CD4-positive, alpha-beta T cell (primary cell): ENCODE measurements around the gene CENPP. TPM values are rescaled to one million over a fixed set of nuclear protein-coding genes. Genes with fewer than 3 reads are reported as not detected.

Experiments used
- ATAC-seq: fragments of 200-7000 bp; cut with Tn5 transposase; one replicate; pipeline ENCODE4 v1.10.0; 2022; ENCODE audit warnings: mild to moderate bottlenecking; ENCODE audit not compliant: poor library complexity
- CTCF ChIA-PET: fragments of 350-600 bp; sonication (Branson Sonifier 250); formaldehyde crosslinking; loops from one replicate; lab custom pipeline; 2021; ENCODE audit warnings: antibody characterized with exemption, inconsistent platforms; lab: Charles Lee
- POLR2A ChIA-PET: fragments of 350-600 bp; sonication (Branson Sonifier 250); formaldehyde crosslinking; loops from one replicate; lab custom pipeline; 2021; ENCODE audit warnings: antibody characterized with exemption, inconsistent platforms; lab: Charles Lee
- DNase-seq, 14 experiments: peaks; one replicate each; pipeline ENCODE4 v3.0.0-alpha.2; 2013 to 2020; ENCODE audit warnings: mixed read lengths in 2 of 14
- H3K27ac ChIP-seq, 2 donors: one replicate each; pipeline versions ENCODE4 v1.5.1 to v1.7.0; 2013; ENCODE audit warnings: low read length in 2 of 2, low read depth in 1 of 2, mild to moderate bottlenecking in 1 of 2
- H3K27me3 ChIP-seq, 2 experiments: 1 replicate in 1 of 2; 2 replicates in 1 of 2; pipeline versions ENCODE4 v1.6.1 to v1.7.0; 2013; ENCODE audit warnings: low read length in 2 of 2, control low read depth in 1 of 2, mild to moderate bottlenecking in 1 of 2, moderate library complexity in 1 of 2; ENCODE audit not compliant: insufficient read depth in 2 of 2, control insufficient read depth in 1 of 2
- H3K36me3 ChIP-seq: one replicate; pipeline ENCODE4 v1.6.1; 2013; ENCODE audit warnings: low read length, control low read depth; ENCODE audit not compliant: insufficient read depth
- H3K4me1 ChIP-seq: one replicate; pipeline ENCODE4 v1.6.1; 2013; ENCODE audit warnings: low read length, control low read depth; ENCODE audit not compliant: insufficient read depth
- H3K4me3 ChIP-seq: one replicate; pipeline ENCODE4 v1.5.1; 2013; ENCODE audit warnings: mild to moderate bottlenecking, low read length, moderate library complexity
- H3K9me3 ChIP-seq, 2 experiments: 1 replicate in 1 of 2; 2 replicates in 1 of 2; pipeline versions ENCODE4 v1.6.1 to v1.7.0; 2013; ENCODE audit warnings: low read length in 2 of 2, mild to moderate bottlenecking in 2 of 2, control low read depth in 1 of 2, moderate library complexity in 1 of 2; ENCODE audit not compliant: control insufficient read depth in 1 of 2, insufficient read depth in 1 of 2
- H3K27ac Mint-ChIP-seq: one replicate; pipeline ENCODE4 v1.8.0; 2020; ENCODE audit warnings: mixed read lengths
- H3K27me3 Mint-ChIP-seq: one replicate; pipeline ENCODE4 v1.8.0; 2021; ENCODE audit warnings: mixed read lengths
- H3K36me3 Mint-ChIP-seq: one replicate; pipeline ENCODE4 v1.8.0; 2021; ENCODE audit warnings: low read depth, mixed read lengths
- H3K4me1 Mint-ChIP-seq: one replicate; pipeline ENCODE4 v1.8.0; 2021; ENCODE audit warnings: low read depth, mixed read lengths
- H3K4me3 Mint-ChIP-seq: one replicate; pipeline ENCODE4 v1.8.0; 2020; ENCODE audit warnings: mild to moderate bottlenecking, mixed read lengths
- H3K9me3 Mint-ChIP-seq: one replicate; pipeline ENCODE4 v1.8.0; 2020; ENCODE audit warnings: mixed read lengths
- CTCF ChIP-seq: fragments of 200-600 bp; IDR thresholded peaks from one replicate; pipeline ENCODE4 v1.8.0; 2022; ENCODE audit warnings: antibody characterized with exemption, mild to moderate bottlenecking
- intact Hi-C, 2 experiments: fragments of 100-400 bp; cut with DNase I in 1 of 2; cut with micrococcal nuclease in 1 of 2; formaldehyde crosslinking; loops; one replicate each; pipeline versions ENCODE4 v1.15.1 to v1.9.0; 2023 to 2025; cut with DNase I, micrococcal nuclease
- total RNA-seq, 174 experiments: library from RNA in 2 of 174; stranded (reverse) in 2 of 174; gene quantifications; one replicate each; pipeline ENCODE4 v1.2.3 and lab custom pipeline; 2021 to 2026

CENPP gene
- total RNA-seq, 2 experiments from 2014 or later: 4.8 TPM

GRCh38 chr9:92295827-92296258 is 29.9 kb upstream of the CENPP start:
- H3K9me3 Mint-ChIP-seq: no peaks in the 10 kb centered on the region
- peaks cover 53% of the 10 kb centered on the region for H3K36me3 Mint-ChIP-seq
- intact Hi-C loops: loop anchor here in 1 of 2 experiments (10.0 kb wide), 5 partner anchors 469 to 1959 kb away; partner anchors contain the start of genes BICD2, FAM120A, FAM120AOS and ZNF169

GRCh38 chr9:92297611-92298010 is 28.1 kb upstream of the CENPP start:
- Histone ChIP-seq H3K27ac (peak overlapping the region; percentile 53 to 76), H3K27me3 (no peaks in the 10 kb centered on the region), H3K36me3 (peaks cover 56% of the 10 kb centered on the region), H3K4me3 (peak overlapping the region; percentile 37), H3K4me1 (peaks cover 15% of the 10 kb centered on the region), H3K9me3 (no peaks in the 10 kb centered on the region)
- no peak for ATAC-seq
- no peaks in the 10 kb centered on the region for H3K9me3 Mint-ChIP-seq
- TF ChIP-seq CTCF: no peak
- DNase-seq: peak in 2 of 14 experiments; percentile 20 to 63
- intact Hi-C loops: loop anchor here in 1 of 2 experiments (10.0 kb wide), 5 partner anchors 467 to 1957 kb away; partner anchors contain the start of genes BICD2, FAM120A, FAM120AOS and ZNF169
- H3K27me3 Mint-ChIP-seq: no peaks in the 10 kb centered on the region
- H3K4me3 Mint-ChIP-seq: peak overlapping the region; percentile 82
- ChIA-PET CTCF (no interaction called here), POLR2A (no interaction called here)
- H3K36me3 Mint-ChIP-seq: peaks cover 69% of the 10 kb centered on the region
- H3K4me1 Mint-ChIP-seq: peaks cover 39% of the 10 kb centered on the region
- H3K27ac Mint-ChIP-seq: peak overlapping the region; percentile 86

More at GRCh38 chr9:92295827-92296258, 29.9 kb upstream of the CENPP start:
- ChIA-PET POLR2A (no interaction called here), CTCF (no interaction called here)
- Histone ChIP-seq H3K4me1 (peaks cover 25% of the 10 kb centered on the region), H3K4me3 (no peak overlapping the region), H3K27me3 (no peaks in the 10 kb centered on the region), H3K9me3 (no peaks in the 10 kb centered on the region), H3K27ac (no peak overlapping the region), H3K36me3 (peaks cover 38% of the 10 kb centered on the region)
- H3K27me3 Mint-ChIP-seq: no peaks in the 10 kb centered on the region
- TF ChIP-seq CTCF: no peak
- H3K27ac Mint-ChIP-seq: peak overlapping the region; percentile 86
- DNase-seq (peak in 1 of 14 experiments; percentile 5), ATAC-seq (no peak)
- peaks cover 54% of the 10 kb centered on the region for H3K4me1 Mint-ChIP-seq
- peak overlapping the region; percentile 52 for H3K4me3 Mint-ChIP-seq

GRCh38 chr9:92298036-92298435 is 27.7 kb upstream of the CENPP start:
- peak overlapping the region; percentile 82 for H3K4me3 Mint-ChIP-seq
- H3K9me3 Mint-ChIP-seq: no peaks in the 10 kb centered on the region
- intact Hi-C loops: loop anchor here in 1 of 2 experiments (10.0 kb wide), 5 partner anchors 467 to 1957 kb away; partner anchors contain the start of genes BICD2, FAM120A, FAM120AOS and ZNF169
- peaks cover 12% of the 10 kb centered on the region for H3K4me1 ChIP-seq
- no peaks in the 10 kb centered on the region for H3K27me3 Mint-ChIP-seq
- peak overlapping the region; percentile 53 to 76 for H3K27ac ChIP-seq
- H3K27me3 ChIP-seq: no peaks in the 10 kb centered on the region
- H3K9me3 ChIP-seq: no peaks in the 10 kb centered on the region
- H3K4me3 ChIP-seq: peak overlapping the region; percentile 37
- H3K4me1 Mint-ChIP-seq: peaks cover 35% of the 10 kb centered on the region
- no peak for DNase-seq
- peaks cover 73% of the 10 kb centered on the region for H3K36me3 Mint-ChIP-seq
- no peak for ATAC-seq
- no peak for TF ChIP-seq CTCF
- CTCF ChIA-PET: interaction anchor here (1.4 kb wide), 1 partner anchor 23 kb away, joined by 3 read pairs; no protein-coding TSS in a partner anchor
- peak overlapping the region; percentile 86 for H3K27ac Mint-ChIP-seq
- H3K36me3 ChIP-seq: peaks cover 60% of the 10 kb centered on the region
- POLR2A ChIA-PET: no interaction called here
